HG03521 (cell line): ENCODE results near the gene MKNK1.

Experiments used
- ATAC-seq: cut with Tn5 transposase; IDR thresholded peaks from one replicate; pipeline ENCODE4 v1.9.1; 2021; ENCODE audit warnings: mild to moderate bottlenecking, moderate library complexity; ENCODE audit not compliant: unreplicated experiment

Gene MKNK1

GRCh38 chr1:46619656-46620258 lies 15.7 kb upstream of the MKNK1 start:
- no peak for ATAC-seq

GRCh38 chr1:46618754-46619415 lies 14.8 kb upstream of the MKNK1 start:
- no peak for ATAC-seq

- ATAC-seq: no peak
These were observed 13.8 kb upstream of the MKNK1 start for GRCh38 chr1:46617833-46618232.

- ATAC-seq: no peak
These were observed 13.2 kb upstream of the MKNK1 start for GRCh38 chr1:46617108-46617800.

- peak; percentile 76 for ATAC-seq
These were observed 12.4 kb upstream of the MKNK1 start, which contains the start of gene MOB3C for GRCh38 chr1:46616277-46617107. Gene MOB3C, minus strand, starts transcription at chr1:46616811. Its CDS starts 3,490 bp downstream, at chr1:46613321.

- ATAC-seq: no peak
These were observed 11.7 kb upstream of the MKNK1 start for GRCh38 chr1:46615735-46616134.

GRCh38 chr1:46615088-46615487 lies 11.0 kb upstream of the MKNK1 start:
- no peak for ATAC-seq

GRCh38 chr1:46614604-46614984 lies 10.5 kb upstream of the MKNK1 start:
- ATAC-seq: no peak

- no peak for ATAC-seq
These were observed 9.9 kb upstream of the MKNK1 start for GRCh38 chr1:46613661-46614603.

- no peak for ATAC-seq
These were observed 9.0 kb upstream of the MKNK1 start for GRCh38 chr1:46612937-46613660.

- no peak for ATAC-seq
These were observed 7.7 kb upstream of the MKNK1 start for GRCh38 chr1:46611691-46612221.

GRCh38 chr1:46607345-46608130 lies 3.5 kb upstream of the MKNK1 start:
- ATAC-seq: no peak

- no peak for ATAC-seq
These were observed 2.3 kb upstream of the MKNK1 start for GRCh38 chr1:46606255-46606965.

GRCh38 chr1:46605232-46605631 lies 1.2 kb upstream of the MKNK1 start:
- no peak for ATAC-seq

- ATAC-seq: no peak
These were observed 599 bp downstream of the MKNK1 start for GRCh38 chr1:46603481-46603857.

- ATAC-seq: no peak
These were observed 2.6 kb downstream of the MKNK1 start for GRCh38 chr1:46601257-46602007.
